Stimulated activated CD8-positive, alpha-beta memory T cell treated with anti-CD3 and anti-CD28 coated beads, Interleukin-15, amount 100 ng/mL, for 1 hour (primary cell): ENCODE data around the gene LARGE2.

Experiments used
- DNase-seq: peaks from one replicate; pipeline ENCODE4 v3.0.0-alpha.2; 2020; ENCODE audit warnings: low read depth

Gene LARGE2

DNA sequence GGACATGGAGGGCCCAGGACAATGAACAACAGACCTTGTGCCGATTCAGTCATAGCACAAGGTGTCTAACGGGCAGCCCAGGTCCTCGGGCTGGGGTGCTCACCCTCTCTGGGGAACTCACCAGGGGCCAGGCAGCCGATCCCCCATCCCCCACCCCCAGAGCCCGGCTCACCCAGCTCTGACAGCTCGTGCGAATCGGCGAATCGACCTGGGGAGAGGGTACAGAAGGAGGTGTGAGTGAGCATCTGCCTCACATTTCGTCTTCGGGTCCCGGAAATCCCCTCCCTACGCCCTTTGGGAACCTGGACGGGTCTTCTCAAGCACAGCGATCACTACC is 5.2 kb upstream of the LARGE2 start:
- no peak for DNase-seq

DNA sequence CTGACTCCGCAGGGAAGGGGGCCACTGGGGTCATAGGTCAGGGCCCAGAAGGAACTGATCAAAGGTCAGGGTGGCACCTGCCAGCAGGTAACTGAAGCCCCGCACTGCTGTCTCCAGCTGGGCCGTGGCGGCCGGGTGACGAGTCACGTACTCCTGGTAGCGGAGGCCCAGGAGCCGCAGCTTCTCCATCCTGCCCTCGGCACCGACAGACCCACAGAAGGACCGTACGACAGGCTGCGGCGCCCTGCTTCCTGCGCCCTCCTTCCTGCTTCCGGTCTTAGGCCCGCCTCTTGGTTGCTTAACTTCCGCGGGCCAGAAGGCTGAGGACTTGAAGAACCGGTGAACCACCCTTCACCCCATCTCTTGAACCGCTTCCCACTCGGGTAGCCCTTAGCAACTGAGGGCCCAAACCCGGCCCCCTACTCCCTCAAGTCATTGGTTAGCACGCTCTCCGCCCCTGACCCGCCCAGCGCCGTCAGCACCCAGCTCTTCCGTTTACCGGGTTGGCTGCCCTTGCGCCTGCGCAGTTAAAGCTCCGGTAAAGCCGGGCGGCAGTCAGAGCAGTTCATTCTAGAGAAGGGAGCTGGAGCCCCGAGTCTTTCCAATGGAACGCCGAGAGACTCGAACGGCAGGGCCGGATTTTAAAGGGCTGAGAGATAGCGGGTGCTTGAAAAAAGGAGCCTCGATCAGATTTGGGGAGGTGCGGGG is 4.7 kb upstream of the LARGE2 start, which contains the start of gene PEX16:
TSS of gene PEX16 (minus strand) at position 255 of the 708 bp plus-strand sequence. CDS start at position 189, 66 bp downstream.
- peak; percentile 84 for DNase-seq

DNA sequence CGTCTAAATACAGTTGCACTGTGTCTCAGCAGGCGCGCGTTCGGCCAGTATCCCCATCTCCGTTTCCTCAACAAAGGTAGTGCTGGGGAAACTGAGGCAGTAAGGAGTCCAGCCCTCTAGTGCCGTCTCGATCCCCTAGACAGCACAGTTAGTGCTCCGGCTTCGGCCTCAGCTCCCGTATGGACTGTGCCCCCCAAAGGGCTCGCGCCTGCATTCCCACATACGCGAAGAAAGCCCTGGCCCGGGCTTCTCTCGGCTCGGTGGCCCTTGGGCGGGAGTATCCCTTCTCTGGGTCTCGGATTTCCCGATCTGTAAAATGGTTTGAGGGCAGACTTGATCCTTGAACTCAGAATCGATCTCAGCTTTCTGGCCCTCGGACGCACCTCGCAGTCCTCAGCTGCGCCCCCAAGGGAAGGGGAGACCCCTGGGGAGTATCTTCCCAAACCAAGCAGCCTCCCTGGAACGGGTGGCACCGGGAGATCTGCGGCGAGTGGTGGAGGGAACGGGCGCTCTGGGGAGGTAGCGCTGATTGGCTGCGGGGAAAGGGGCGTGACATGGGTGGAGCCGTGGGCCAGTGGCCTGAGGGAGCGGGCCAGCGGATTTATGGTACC is 4.0 kb upstream of the LARGE2 start:
- DNase-seq: no peak

DNA sequence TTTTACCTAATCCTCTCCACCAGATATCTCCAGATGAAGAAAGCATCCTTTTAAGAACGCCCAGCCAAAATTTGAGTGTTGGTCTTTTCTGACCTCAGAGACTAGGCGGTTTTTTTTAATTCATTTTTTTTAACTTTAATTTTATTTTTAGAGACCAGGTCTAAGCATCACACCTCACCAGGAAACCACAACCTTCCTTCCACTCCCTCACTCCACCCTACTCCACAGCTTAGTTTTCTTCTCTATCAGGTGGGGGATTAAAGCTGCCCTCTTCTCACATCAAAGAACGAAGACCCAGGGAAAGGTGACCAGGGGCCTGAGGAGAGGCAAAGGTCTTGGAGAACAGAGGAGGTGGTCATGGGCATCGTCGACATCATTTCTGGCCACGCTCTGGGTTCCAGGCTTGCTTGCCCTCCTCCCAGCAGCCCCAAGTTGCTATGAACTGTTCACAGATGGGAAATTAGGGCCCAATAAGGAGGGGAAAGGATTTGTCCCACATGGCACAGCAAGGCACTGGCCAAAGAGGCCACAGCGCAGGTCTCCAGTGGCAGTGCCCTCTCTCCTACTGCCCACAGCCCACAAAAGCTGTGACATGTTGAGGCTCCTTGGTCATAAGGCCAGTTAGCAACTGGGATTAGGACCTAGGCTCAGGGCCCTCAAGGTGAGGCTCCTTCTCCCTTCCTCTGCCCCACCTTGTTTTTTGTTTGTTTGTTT is 3.3 kb upstream of the LARGE2 start:
- no peak for DNase-seq

DNA sequence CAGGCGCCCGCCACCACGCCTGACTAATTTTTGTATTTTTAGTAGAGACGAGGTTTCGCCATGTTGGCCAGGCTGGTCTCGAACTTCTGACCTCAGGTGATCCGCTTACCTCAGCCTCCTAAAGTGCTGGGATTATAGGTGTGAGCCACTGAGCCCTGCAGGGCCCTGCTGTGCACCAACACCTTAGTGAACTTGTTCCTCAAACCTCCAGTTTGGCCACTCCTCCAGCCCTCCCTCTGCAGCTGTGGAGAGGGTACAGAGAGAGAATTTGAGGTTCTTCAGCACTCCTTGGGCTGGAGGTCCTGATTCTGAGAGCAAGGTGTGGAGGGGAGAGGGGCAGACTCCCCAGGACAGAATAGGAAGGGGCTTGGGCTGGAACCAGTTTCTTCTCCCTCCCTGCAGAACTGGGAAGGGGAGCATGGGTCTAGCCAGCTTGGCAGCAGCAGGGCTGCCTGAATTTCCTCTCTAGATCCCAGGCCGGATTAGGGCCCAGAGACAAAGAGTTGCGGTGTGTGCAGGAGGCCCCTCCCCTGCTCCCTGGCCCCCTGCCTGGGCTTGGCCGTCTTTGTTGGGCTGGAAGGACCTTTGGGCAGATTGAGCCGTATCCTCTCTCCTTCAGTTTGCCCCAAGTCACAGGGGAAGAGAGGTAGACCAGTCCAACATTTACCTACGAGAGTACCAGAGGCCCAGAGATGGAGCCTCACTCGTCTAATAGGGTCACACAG is 2.5 kb upstream of the LARGE2 start:
- no peak for DNase-seq

DNA sequence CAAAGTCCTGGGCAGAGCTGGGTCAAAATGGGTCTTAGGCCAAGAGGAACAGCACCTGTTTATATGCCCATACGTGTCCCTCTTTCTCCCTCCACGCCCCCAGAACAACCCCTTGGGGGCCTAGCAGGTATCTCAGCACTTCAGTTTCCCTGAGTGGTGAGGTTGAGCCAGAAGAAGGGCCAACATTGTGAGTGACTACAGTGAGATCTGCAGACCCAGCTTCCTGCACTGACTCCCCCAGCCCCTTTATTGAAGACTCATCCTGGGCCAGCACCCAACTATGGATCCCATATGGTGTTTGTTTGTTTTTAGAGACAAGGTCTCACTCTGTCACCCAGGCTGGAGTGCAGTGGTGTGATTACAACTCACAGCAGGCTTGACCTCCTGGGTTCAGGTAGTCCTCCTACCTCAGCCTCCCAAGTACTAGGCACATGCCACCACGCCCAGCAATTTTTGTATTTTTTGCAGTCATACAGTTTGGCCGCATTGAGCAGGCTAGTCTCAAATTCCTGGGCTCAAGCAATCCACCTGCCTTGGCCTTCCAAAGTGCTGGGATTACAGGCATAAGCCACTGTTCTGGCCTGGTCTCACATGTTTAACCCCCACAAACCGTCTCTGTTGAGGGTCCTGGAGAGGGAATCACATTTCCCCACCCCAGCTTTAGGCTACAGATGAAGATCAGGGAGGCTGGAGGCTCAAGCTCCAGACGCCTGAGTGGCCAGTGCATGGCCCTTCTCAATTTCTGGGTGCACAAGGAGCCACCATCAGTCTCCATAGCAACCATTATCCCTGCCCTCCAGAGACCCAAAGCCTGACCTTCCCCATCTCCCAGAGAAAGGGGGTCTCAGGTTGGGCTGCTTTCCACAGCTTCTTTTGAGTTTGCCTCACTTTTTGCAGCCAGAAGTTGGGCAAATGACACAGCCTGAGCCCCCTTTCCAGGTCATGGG is 1.7 kb upstream of the LARGE2 start:
- DNase-seq: no peak

DNA sequence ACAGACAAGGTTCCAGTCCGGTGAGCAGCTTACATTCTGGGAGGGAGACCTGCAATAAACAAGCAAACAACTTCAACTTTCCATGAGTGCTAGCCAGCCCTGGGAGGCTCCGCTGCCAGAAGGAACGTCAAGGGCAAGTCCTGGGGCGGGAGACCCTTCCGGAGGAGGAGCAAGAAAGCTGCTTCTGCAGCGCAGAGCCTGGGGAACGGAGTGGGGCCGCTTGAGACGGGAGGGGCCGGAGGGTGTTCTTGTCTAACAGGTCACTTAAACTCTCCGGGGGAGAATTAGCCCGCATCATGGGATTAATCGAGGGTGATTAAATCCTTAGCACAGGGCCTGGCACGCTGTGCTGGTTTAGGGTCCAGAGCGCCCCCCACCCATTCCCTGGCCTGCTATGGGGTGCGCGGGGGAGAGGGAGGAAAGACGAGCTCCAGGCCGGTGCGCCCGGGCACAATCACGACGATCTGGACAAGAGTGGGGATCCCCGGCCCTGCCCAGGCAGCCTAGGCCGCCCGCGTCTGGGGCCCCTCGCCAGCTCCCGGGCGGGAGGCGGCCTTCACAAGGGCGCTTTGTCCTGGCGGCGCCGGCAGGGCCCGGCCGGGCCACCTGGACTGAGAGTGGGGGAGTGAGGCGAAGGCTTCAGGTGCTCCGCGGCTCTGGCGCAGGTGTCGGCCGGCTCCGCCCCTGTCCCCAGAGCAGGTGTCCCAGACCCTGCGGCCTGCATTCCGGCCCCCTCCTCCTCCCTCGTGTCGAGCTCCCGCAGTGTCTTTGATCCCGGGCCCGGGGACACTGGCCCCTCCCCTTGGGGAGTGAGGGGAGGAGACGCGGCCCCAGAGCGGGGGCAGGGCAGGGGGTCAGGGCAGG is 663 bp upstream of the LARGE2 start:
- DNase-seq: no peak

DNA sequence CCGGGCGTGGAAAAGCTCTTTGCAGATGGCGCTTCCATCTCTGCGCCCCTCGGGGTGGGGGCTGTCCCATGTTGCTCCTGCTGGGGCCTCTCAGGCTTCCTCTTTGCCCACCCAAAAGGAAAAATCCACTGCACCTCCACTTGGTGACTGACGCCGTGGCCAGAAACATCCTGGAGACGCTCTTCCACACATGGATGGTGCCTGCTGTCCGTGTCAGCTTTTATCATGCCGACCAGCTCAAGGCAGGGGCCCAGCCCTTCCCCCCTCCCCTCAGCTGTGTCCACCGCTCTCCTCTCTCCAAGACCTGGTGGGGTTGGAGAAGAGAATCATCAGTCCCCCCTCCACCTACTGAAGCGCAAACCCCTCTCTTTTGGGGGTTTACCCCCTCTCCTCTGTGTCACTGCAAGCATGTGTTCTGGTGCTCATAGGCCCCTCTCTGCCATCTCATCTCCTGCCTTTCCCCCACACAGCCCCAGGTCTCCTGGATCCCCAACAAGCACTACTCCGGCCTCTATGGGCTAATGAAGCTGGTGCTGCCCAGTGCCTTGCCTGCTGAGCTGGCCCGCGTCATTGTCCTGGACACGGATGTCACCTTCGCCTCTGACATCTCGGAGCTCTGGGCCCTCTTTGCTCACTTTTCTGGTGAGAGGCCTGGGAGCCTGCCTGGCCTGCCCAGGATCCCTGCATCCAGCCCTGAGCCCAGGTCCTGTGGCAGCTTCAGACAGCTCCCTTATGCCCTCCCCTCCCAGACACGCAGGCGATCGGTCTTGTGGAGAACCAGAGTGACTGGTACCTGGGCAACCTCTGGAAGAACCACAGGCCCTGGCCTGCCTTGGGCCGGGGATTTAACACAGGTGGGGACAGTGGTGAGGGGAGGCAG is 1.8 kb downstream of the LARGE2 start:
- DNase-seq: no peak

DNA sequence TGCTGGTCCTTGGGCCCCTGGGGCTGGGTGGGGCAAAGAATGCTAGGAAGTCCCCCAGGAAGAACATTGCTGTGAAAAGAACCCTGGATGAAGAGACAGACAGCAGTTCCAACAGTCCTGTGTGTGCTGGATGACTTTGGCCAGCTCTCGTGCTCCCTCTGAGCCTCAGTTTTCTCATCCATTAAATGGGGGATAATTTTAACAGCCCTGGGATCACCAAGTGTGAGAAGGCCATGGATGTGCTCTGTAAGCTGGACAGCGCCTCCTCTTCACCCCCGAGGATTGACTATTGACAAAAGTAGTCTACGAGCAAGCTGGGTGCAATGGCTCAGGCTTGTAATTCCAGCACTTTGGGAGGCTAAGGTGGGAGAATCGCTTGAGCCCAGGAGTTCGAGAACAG is 2.5 kb downstream of the LARGE2 start:
- no peak for DNase-seq

DNA sequence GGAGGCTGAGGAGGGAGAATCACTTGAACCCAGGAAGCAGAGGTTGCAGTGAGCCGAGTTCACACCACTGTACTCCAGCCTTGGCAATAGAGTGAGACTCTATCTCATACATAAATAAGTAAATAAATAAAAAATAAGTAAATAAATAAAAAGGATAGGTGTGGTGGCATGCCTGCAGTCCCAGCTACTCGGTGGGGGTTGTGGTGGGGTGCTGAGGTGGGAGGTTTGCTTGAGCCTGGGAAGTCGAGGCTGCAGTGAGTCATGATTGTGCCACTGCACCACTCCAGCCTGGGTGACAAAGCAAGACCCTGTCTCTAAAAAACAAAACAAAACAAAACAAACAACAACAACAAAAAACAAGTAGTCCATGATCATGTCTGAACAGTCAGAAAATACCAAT is 3.1 kb downstream of the LARGE2 start:
- DNase-seq: no peak

DNA sequence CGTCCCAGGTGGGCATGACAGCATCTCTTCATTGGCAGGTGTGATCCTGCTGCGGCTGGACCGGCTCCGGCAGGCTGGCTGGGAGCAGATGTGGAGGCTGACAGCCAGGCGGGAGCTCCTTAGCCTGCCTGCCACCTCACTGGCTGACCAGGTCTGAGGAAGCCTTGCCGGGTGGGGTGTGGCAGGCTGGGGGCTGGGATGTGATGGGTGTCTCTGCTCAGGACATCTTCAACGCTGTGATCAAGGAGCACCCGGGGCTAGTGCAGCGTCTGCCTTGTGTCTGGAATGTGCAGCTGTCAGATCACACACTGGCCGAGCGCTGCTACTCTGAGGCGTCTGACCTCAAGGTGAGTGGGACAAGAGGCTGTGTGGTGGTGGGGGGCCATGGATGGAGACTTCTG is 3.5 kb downstream of the LARGE2 start:
- DNase-seq: no peak

DNA sequence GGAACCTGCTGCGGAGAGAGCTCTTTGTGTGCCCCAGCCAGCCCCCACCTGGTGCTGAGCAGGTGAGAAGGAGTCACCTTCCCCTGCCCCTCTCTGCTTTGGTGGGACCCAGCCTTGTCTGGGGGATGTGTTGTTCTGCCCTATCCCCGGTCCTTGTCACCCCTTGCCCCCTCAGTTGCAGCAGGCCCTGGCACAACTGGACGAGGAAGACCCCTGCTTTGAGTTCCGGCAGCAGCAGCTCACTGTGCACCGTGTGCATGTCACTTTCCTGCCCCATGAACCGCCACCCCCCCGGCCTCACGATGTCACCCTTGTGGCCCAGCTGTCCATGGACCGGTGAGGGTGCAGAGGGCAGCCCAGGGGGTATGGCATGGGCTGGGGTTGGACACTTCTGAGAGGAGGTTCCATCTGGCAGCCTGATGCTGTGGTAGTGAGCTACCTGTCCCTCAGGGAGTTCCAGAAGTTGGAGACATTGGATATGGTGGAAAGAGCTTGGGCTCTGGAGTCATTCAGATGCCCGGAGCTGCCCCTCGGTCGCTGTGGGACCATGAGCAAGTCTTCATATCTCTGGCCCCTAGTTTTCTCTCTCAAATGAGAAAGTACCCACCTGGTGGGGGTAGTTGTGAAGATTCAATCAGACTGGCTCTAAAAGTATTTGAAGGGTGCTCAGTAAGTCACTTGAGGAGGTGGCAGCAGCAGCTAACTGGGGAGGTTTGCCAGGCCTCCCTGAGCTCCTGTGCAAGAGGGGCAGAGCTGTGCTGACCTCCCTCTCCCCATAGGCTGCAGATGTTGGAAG is 4.3 kb downstream of the LARGE2 start:
- DNase-seq: no peak

DNA sequence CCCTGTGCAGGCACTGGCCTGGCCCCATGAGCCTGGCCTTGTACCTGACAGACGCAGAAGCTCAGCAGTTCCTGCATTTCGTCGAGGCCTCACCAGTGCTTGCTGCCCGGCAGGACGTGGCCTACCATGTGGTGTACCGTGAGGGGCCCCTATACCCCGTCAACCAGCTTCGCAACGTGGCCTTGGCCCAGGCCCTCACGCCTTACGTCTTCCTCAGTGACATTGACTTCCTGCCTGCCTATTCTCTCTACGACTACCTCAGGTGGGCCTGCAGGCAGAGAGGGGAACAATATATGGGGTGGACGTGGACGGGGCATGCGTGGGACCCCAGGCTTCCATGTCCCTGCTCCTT is 4.9 kb downstream of the LARGE2 start:
- no peak for DNase-seq

DNA sequence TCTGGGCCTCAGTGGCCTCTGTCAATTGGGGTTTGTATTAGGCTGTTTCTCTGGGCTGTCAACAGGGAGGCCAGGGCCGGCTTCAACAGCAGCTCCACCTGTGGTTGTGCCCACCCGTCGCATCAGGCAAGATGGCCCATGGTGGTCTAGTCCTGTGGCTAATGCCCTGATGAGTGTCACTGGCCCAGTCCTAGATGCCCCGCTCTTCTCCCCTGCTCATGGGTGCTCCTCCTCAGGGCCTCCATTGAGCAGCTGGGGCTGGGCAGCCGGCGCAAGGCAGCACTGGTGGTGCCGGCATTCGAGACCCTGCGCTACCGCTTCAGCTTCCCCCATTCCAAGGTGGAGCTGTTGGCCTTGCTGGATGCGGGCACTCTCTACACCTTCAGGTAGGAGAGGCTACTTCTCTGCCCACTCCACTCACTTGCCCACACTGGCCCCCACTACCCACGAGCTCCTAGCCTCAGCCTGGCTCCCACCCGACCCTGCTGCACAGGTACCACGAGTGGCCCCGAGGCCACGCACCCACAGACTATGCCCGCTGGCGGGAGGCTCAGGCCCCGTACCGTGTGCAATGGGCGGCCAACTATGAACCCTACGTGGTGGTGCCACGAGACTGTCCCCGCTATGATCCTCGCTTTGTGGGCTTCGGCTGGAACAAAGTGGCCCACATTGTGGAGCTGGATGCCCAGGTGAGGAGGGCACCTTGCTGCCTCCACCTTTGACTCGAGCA is 5.4 kb downstream of the LARGE2 start:
- DNase-seq: no peak

DNA sequence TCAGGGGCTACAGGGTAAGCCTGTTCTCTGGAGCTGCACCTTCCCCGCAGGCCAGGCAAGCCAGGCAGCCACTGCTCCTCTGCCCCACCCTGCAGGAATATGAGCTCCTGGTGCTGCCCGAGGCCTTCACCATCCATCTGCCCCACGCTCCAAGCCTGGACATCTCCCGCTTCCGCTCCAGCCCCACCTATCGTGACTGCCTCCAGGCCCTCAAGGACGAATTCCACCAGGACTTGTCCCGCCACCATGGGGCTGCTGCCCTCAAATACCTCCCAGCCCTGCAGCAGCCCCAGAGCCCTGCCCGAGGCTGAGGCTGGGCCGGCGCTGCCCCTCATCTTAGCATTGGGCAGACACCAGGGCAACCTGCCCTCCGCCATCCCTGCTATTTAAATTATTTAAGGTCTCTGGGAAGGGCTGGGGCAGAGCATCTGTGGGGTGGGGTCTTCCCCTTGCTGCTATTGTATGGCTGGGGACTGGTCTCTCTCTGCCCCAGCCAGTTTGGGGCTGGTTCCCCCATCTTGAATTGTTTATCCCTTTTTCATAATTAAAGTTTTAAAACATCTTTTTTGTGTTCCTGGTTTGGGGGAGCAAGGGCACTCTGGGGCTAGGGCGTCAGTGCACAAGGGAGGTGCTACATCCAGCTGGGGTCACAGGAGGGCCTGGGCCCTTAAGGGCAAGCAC is 6.2 kb downstream of the LARGE2 start:
- no peak for DNase-seq

DNA sequence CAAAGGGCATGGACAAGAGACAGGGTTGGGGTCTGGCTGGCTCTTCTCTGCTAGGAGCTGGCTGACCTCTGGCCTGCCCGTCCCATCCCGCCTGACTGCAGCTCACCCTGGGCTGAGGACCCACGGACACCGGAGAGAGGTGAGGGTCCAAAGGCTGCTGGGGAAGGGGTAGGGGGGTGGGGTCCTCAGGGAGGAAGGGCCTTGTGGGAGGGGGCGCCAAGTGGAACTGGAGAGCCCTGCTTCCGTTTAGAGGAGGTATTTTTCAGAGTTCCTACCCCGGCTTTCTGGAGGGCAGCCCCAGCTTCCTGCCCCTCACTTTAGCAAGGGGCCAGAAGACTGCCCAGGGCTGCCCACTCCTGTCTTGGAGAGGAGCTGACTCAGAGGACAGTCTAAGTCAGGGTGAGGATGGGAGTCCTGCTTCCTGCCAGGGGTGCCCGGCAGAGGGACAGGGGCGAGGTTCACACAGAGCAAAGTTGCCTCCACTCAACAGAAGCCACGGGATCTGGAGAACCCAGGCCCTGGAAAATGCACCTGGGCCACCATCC is 7.1 kb downstream of the LARGE2 start:
- DNase-seq: no peak
